ENCODE results near the gene CACNA1I.
"Not testable (repeated sequence)": the region's sequence is repeated elsewhere in the genome, so short reads cannot be mapped to it uniquely, and the experiment has no call there.

Gene CACNA1I

GRCh38 chr22:39718206-39718605 is 147.7 kb downstream of the CACNA1I start:
- DNase-seq (ENCODE audit: low read depth in 2 of 2): no peak

GRCh38 chr22:39718921-39719475 is 148.4 kb downstream of the CACNA1I start:
- DNase-seq (ENCODE audit: low read depth in 2 of 2): no peak

GRCh38 chr22:39719559-39720450 is 149.3 kb downstream of the CACNA1I start:
- no peak for DNase-seq (ENCODE audit: low read depth in 2 of 2)

GRCh38 chr22:39721206-39722031 is 150.9 kb downstream of the CACNA1I start:
- no peak for DNase-seq (ENCODE audit: low read depth in 2 of 2)

GRCh38 chr22:39722032-39722325 is 151.4 kb downstream of the CACNA1I start:
- DNase-seq (ENCODE audit: low read depth in 2 of 2): no peak

GRCh38 chr22:39722501-39722900 is 151.9 kb downstream of the CACNA1I start:
- DNase-seq (ENCODE audit: low read depth in 2 of 2): no peak

GRCh38 chr22:39723463-39723862 is 152.9 kb downstream of the CACNA1I start:
- DNase-seq (ENCODE audit: low read depth in 2 of 2): no peak

GRCh38 chr22:39723899-39724351 is 153.4 kb downstream of the CACNA1I start:
- DNase-seq (ENCODE audit: low read depth in 2 of 2): no peak

- DNase-seq (ENCODE audit: low read depth in 2 of 2): no peak
These were observed 153.8 kb downstream of the CACNA1I start for GRCh38 chr22:39724390-39724789.

- DNase-seq (ENCODE audit: low read depth in 2 of 2): no peak
These were observed 154.3 kb downstream of the CACNA1I start for GRCh38 chr22:39724857-39725256.

- DNase-seq (ENCODE audit: low read depth in 2 of 2): no peak
These were observed 154.9 kb downstream of the CACNA1I start for GRCh38 chr22:39725351-39726035.

GRCh38 chr22:39727541-39727940 is 157.0 kb downstream of the CACNA1I start:
- DNase-seq (ENCODE audit: low read depth in 2 of 2): no peak

- DNase-seq (ENCODE audit: low read depth in 2 of 2): no peak
These were observed 157.8 kb downstream of the CACNA1I start for GRCh38 chr22:39728236-39728860.

GRCh38 chr22:39729141-39729934 is 158.8 kb downstream of the CACNA1I start:
- no peak for DNase-seq (ENCODE audit: low read depth in 2 of 2)

- no peak for DNase-seq (ENCODE audit: low read depth in 2 of 2)
These were observed 160.9 kb downstream of the CACNA1I start for GRCh38 chr22:39731481-39731880.

GRCh38 chr22:39731881-39732555 is 161.5 kb downstream of the CACNA1I start:
- no peak for DNase-seq (ENCODE audit: low read depth in 2 of 2)

- DNase-seq (ENCODE audit: low read depth in 2 of 2): no peak
These were observed 162.1 kb downstream of the CACNA1I start for GRCh38 chr22:39732625-39733024.

- DNase-seq (ENCODE audit: low read depth in 2 of 2): no peak
These were observed 162.6 kb downstream of the CACNA1I start for GRCh38 chr22:39733191-39733590.

- not testable (repeated sequence) for DNase-seq (ENCODE audit: low read depth in 2 of 2)
These were observed 163.5 kb downstream of the CACNA1I start for GRCh38 chr22:39734046-39734445.

- no peak for DNase-seq (ENCODE audit: low read depth in 2 of 2)
These were observed 164.3 kb downstream of the CACNA1I start for GRCh38 chr22:39734866-39735265.

All from stimulated activated CD8-positive, alpha-beta memory T cell treated with anti-CD3 and anti-CD28 coated beads, Interleukin-15, amount 100 ng/mL, for 48 hours (primary cell).